IMR-90 (cell line): Measurements from ENCODE around the gene EFNB2. TPM values are rescaled to one million over a fixed set of nuclear protein-coding genes. Genes with fewer than 3 reads are reported as not detected.

Source experiments
- ATAC-seq: fragments of 200-7000 bp; cut with Tn5 transposase; 2 replicates; pipeline ENCODE4 v1.9.1; 2020; ENCODE audit warnings: low read depth, mild to moderate bottlenecking, moderate library complexity
- BruUV-seq: library from RNA; stranded (reverse); fragments of 400-500 nt; replicated peaks from 2 replicates; lab custom pipeline; 2021; lab: Mats Ljungman, UMichigan
- CTCF ChIA-PET: fragments of 300-600 bp; formaldehyde crosslinking; extraction: SDS; loops from one replicate; lab custom pipeline; 2021; ENCODE audit warnings: antibody characterized with exemption; lab: Yijun Ruan, JAX
- POLR2A ChIA-PET: fragments of 300-600 bp; sonication (Branson Sonifier 250); formaldehyde crosslinking; loops from one replicate; lab custom pipeline; 2022; ENCODE audit warnings: antibody characterized with exemption; ENCODE audit not compliant: unreplicated experiment; lab: Charles Lee
- DNase-seq: peaks from one replicate; pipeline ENCODE4 v3.0.0; 2013
- H2AFZ ChIP-seq: replicated peaks from 2 replicates; pipeline ENCODE3; 2013; ENCODE audit warnings: low read length, mild to moderate bottlenecking; ENCODE audit not compliant: poor library complexity
- H2AK5ac ChIP-seq: 2 replicates; pipeline ENCODE4 v1.6.1; 2013; ENCODE audit warnings: low read depth, low read length, inconsistent platforms
- H2AK9ac ChIP-seq: replicated peaks from 2 replicates; pipeline ENCODE3; 2013; ENCODE audit warnings: mild to moderate bottlenecking, low read depth, low read length, moderate library complexity; ENCODE audit not compliant: poor library complexity
- H2BK120ac ChIP-seq: 2 replicates; pipeline ENCODE4 v1.6.1; 2013; ENCODE audit warnings: low read depth, low read length, inconsistent platforms
- H2BK15ac ChIP-seq: 3 replicates; pipeline ENCODE4 v1.6.1; 2013; ENCODE audit warnings: low read depth, low read length, inconsistent platforms
- H2BK20ac ChIP-seq: 2 replicates; pipeline ENCODE4 v1.6.1; 2013; ENCODE audit warnings: low read depth, mild to moderate bottlenecking, inconsistent platforms, low read length, moderate library complexity
- H2BK5ac ChIP-seq: 2 replicates; pipeline ENCODE4 v1.6.1; 2013; ENCODE audit warnings: mild to moderate bottlenecking, low read depth, low read length, inconsistent platforms; ENCODE audit not compliant: poor library complexity, severe bottlenecking
- H3K14ac ChIP-seq: replicated peaks from 2 replicates; pipeline ENCODE4 v1.6.1; 2013; ENCODE audit warnings: low read depth, low read length, inconsistent platforms
- H3K18ac ChIP-seq: 2 replicates; pipeline ENCODE4 v1.6.1; 2013; ENCODE audit warnings: low read depth, low read length, control low read depth
- H3K23ac ChIP-seq: 2 replicates; pipeline ENCODE4 v1.6.1; 2013; ENCODE audit warnings: low read depth, low read length, inconsistent platforms
- H3K27ac ChIP-seq: 2 replicates; pipeline ENCODE4 v1.5.1; 2013; ENCODE audit warnings: mild to moderate bottlenecking, control low read depth, low read length; ENCODE audit not compliant: insufficient read depth
- H3K27me3 ChIP-seq: 2 replicates; pipeline ENCODE4 v1.6.1; 2013; ENCODE audit warnings: low read length; ENCODE audit not compliant: control insufficient read depth, insufficient read depth
- H3K36me3 ChIP-seq: 2 replicates; pipeline ENCODE4 v1.6.1; 2013; ENCODE audit warnings: low read length, mixed read lengths; ENCODE audit not compliant: control insufficient read depth, insufficient read depth
- H3K4ac ChIP-seq: 2 replicates; pipeline ENCODE4 v1.6.1; 2013; ENCODE audit warnings: low read depth, low read length, inconsistent platforms
- H3K4me1 ChIP-seq: 2 replicates; pipeline ENCODE4 v1.6.1; 2013; ENCODE audit warnings: low read length, mixed read lengths; ENCODE audit not compliant: control insufficient read depth, insufficient read depth
- H3K4me2 ChIP-seq: 2 replicates; pipeline ENCODE4 v1.6.1; 2013; ENCODE audit warnings: low read depth, mild to moderate bottlenecking, control low read depth, low read length, moderate library complexity
- H3K4me3 ChIP-seq: 2 replicates; pipeline ENCODE4 v1.5.1; 2013; ENCODE audit warnings: low read depth, mild to moderate bottlenecking, control low read depth, low read length, moderate library complexity; ENCODE audit not compliant: insufficient read depth
- H3K56ac ChIP-seq: 2 replicates; pipeline ENCODE4 v1.6.1; 2013; ENCODE audit warnings: low read length, inconsistent platforms; ENCODE audit not compliant: insufficient read depth; ENCODE audit errors: extremely low read depth
- H3K79me1 ChIP-seq, 2 experiments: 2 replicates each; pipeline ENCODE4 v1.6.1; 2013; ENCODE audit warnings: low read length in 2 of 2, inconsistent platforms in 1 of 2, low read depth in 1 of 2
- H3K9ac ChIP-seq: 2 replicates; pipeline ENCODE4 v1.6.1; 2013; ENCODE audit warnings: low read depth, low read length, control low read depth
- H3K9me1 ChIP-seq: 2 replicates; pipeline ENCODE4 v1.6.1; 2013; ENCODE audit warnings: low read length, inconsistent platforms; ENCODE audit not compliant: insufficient read depth
- H3K9me3 ChIP-seq: 2 replicates; pipeline ENCODE4 v1.6.1; 2013; ENCODE audit warnings: low read length; ENCODE audit not compliant: control insufficient read depth, insufficient read depth
- H4K20me1 ChIP-seq: 2 replicates; pipeline ENCODE4 v1.6.1; 2013; ENCODE audit warnings: low read length, inconsistent platforms; ENCODE audit not compliant: insufficient read depth
- H4K5ac ChIP-seq: 2 replicates; pipeline ENCODE4 v1.6.1; 2013; ENCODE audit warnings: mild to moderate bottlenecking, low read depth, low read length, control low read depth
- H4K8ac ChIP-seq, 2 experiments: 2 replicates each; pipeline ENCODE4 v1.6.1; 2013; ENCODE audit warnings: low read depth in 2 of 2, low read length in 2 of 2, control low read depth in 1 of 2, inconsistent platforms in 1 of 2
- H4K91ac ChIP-seq: 2 replicates; pipeline ENCODE4 v1.6.1; 2013; ENCODE audit warnings: low read depth, low read length, inconsistent platforms; ENCODE audit not compliant: insufficient read depth
- CHD1 ChIP-seq: IDR thresholded peaks from 2 replicates; pipeline ENCODE4 v1.6.1; 2012; ENCODE audit warnings: low read depth, low read length, improper control_type of control experiment
- MAFK ChIP-seq: IDR thresholded peaks from 2 replicates; pipeline ENCODE4 v1.6.1; 2012; ENCODE audit warnings: low read depth, low read length, improper control_type of control experiment
- MAZ ChIP-seq: IDR thresholded peaks from 2 replicates; pipeline ENCODE4 v1.6.1; 2012; ENCODE audit warnings: low read depth, mild to moderate bottlenecking, low read length, improper control_type of control experiment, moderate library complexity, borderline replicate concordance
- POLR2A ChIP-seq: IDR thresholded peaks from 2 replicates; pipeline ENCODE4 v1.6.1; 2012; ENCODE audit warnings: mild to moderate bottlenecking, low read depth, low read length
- RAD21 ChIP-seq: IDR thresholded peaks from 2 replicates; pipeline ENCODE4 v1.6.1; 2012; ENCODE audit warnings: low read length, improper control_type of control experiment
- RFX5 ChIP-seq: IDR thresholded peaks from 2 replicates; pipeline ENCODE4 v1.8.0; 2012; ENCODE audit warnings: low read depth, mild to moderate bottlenecking, low read length, moderate library complexity
- USF2 ChIP-seq: fragments of 150-350 bp; IDR thresholded peaks from 2 replicates; pipeline ENCODE4 v1.6.1; 2017; ENCODE audit warnings: mild to moderate bottlenecking, antibody characterized with exemption, low read length, low read depth
- WGBS, 2 experiments: methylation state at CpG; one replicate each; pipeline versions ENCODE4 v1.1.5 to v1.1.7; 2013; ENCODE audit warnings: missing lambda C conversion rate in 2 of 2; ENCODE audit not compliant: insufficient read length in 1 of 2; ENCODE audit errors: extremely low coverage in 2 of 2; 5-methylcytosine and 5-hydroxymethylcytosine counted together
- dilution Hi-C: fragments of 300-500 bp; cut with HindIII; formaldehyde crosslinking; loops from one replicate; pipeline ENCODE4 v1.14.3; 2018; ENCODE audit warnings: low sequenced_read_pairs; ENCODE audit not compliant: unreplicated experiment
- in situ Hi-C: fragments of 300-500 bp; cut with MboI; formaldehyde crosslinking; loops from 3 replicates; pipeline ENCODE4 v1.14.3; 2019; ENCODE audit warnings: low sequenced_read_pairs, inconsistent platforms, mixed read lengths
- intact Hi-C: fragments of 100-400 bp; cut with micrococcal nuclease; formaldehyde crosslinking; loops from 2 replicates; pipeline ENCODE4 v1.10.0; 2022
- polyA plus RNA-seq, 3 experiments: library from polyadenylated mRNA; depleted of rRNA; stranded (reverse); fragments of >200 nt; gene quantifications; 2 replicates each; pipeline ENCODE4 v1.2.3, GENCODE V29; 2012; ENCODE audit warnings: low replicate concordance in 1 of 3
- total RNA-seq: library from RNA; depleted of rRNA; stranded (reverse); fragments of >200 nt; gene quantifications from 2 replicates; pipeline ENCODE4 v1.2.3, GENCODE V29; 2012

EFNB2 gene
- total and polyA plus RNA-seq, 2 of the 4 experiments (the other 2 are of a cell fraction) = 5.4 to 6.0 TPM

- no peak overlapping the region for H2BK20ac ChIP-seq
- ATAC-seq (no peak), DNase-seq (no peak)
- H3K9me1 ChIP-seq = peaks cover 20% of the 10 kb centered on the region
- no CpG with 5 or more reads among the region's 4 CpGs for WGBS, 2 experiments
- no peak overlapping the region for H3K18ac ChIP-seq
- H2BK120ac ChIP-seq = no peak overlapping the region
- BruUV-seq = no TSS peak
- H3K27ac ChIP-seq = no peak overlapping the region
- peak overlapping the region; percentile 95 for H3K4me2 ChIP-seq
- no peak overlapping the region for H3K14ac ChIP-seq
- no peak overlapping the region for H2BK5ac ChIP-seq
- H3K79me1 ChIP-seq = peaks cover 5 to 30% of the 10 kb centered on the region in 2 experiments; a peak in 3 of 4 replicates
- no peak overlapping the region for H3K4me3 ChIP-seq
- H4K5ac ChIP-seq = no peak overlapping the region
- no peak overlapping the region for H4K91ac ChIP-seq
- no peak overlapping the region for H3K56ac ChIP-seq
- dilution Hi-C loops (no loop called here), in situ Hi-C loops (no loop called here), intact Hi-C loops (loop anchor here (5.0 kb wide), 2 partner anchors 352 to 557 kb away; no protein-coding TSS in a partner anchor)
- POLR2A ChIA-PET = no interaction called here
- peaks cover 18% of the 10 kb centered on the region for H3K4me1 ChIP-seq
- no peak overlapping the region for H3K9ac ChIP-seq
- H2AK5ac ChIP-seq = no peak overlapping the region
- H2AK9ac ChIP-seq = no peak overlapping the region
- H4K8ac ChIP-seq = no peak overlapping the region
- H2BK15ac ChIP-seq = no peak overlapping the region
- no peak for TF ChIP-seq CHD1
- no peak for TF ChIP-seq MAZ
- no peak for TF ChIP-seq MAFK
- no peak for TF ChIP-seq RAD21
- no peak for TF ChIP-seq POLR2A
- no peak for TF ChIP-seq USF2
- TF ChIP-seq RFX5 = no peak
- H2AFZ ChIP-seq = no peak overlapping the region
- CTCF ChIA-PET = no interaction called here
- H3K23ac ChIP-seq = peak overlapping the region; percentile 38; the same call in 1 of the 2 replicates
- H3K9me3 ChIP-seq = no peaks in the 10 kb centered on the region
- peaks cover 75% of the 10 kb centered on the region for H4K20me1 ChIP-seq
- no peaks in the 10 kb centered on the region for H3K36me3 ChIP-seq
- H3K27me3 ChIP-seq = no peaks in the 10 kb centered on the region
- H3K4ac ChIP-seq = no peak overlapping the region
These were observed 29.8 kb upstream of the EFNB2 start for GRCh38 chr13:106565127-106565775.
